Measurements from ENCODE around the gene ABHD12. TPM values are rescaled to one million over a fixed set of nuclear protein-coding genes. Genes with fewer than 3 reads are reported as not detected.
A peak's percentile ranks its signal among the peaks of the same experiment; 100 is the strongest.

The ABHD12 gene
- total RNA-seq, 1 experiment from 2014 or later = 60.1 TPM

- peak in 1 of 2 experiments; percentile 50 for DNase-seq
- Histone ChIP-seq H2AFZ (no peak overlapping the region), H3K9me2 (ENCODE audit: insufficient read depth) (no peaks in the 10 kb centered on the region), H3K4me3 (no peak overlapping the region), H3K9me3 (ENCODE audit: insufficient read depth, low read depth) (no peaks in the 10 kb centered on the region), H4K20me1 (ENCODE audit: insufficient read depth) (no peaks in the 10 kb centered on the region), H3F3A (ENCODE audit: insufficient read depth, low read depth) (peaks cover 9% of the 10 kb centered on the region), H3K36me3 (ENCODE audit: low read depth) (peaks cover 12% of the 10 kb centered on the region), H3K4me1 (replicated peaks; ENCODE audit: insufficient read depth) (no peaks in the 10 kb centered on the region), H3K79me2 (ENCODE audit: low read depth) (no peaks in the 10 kb centered on the region), H3K4me2 (no peak overlapping the region), H3K27me3 (ENCODE audit: insufficient read depth, low read depth) (no peaks in the 10 kb centered on the region), H3K27ac (no peak overlapping the region)
- CTCF ChIA-PET = no interaction called here
- TF ChIP-seq EZH2 (IDR thresholded peaks at IDR 0.05; ENCODE audit: low read depth) = no peak
- TF ChIP-seq, protein P1, sequence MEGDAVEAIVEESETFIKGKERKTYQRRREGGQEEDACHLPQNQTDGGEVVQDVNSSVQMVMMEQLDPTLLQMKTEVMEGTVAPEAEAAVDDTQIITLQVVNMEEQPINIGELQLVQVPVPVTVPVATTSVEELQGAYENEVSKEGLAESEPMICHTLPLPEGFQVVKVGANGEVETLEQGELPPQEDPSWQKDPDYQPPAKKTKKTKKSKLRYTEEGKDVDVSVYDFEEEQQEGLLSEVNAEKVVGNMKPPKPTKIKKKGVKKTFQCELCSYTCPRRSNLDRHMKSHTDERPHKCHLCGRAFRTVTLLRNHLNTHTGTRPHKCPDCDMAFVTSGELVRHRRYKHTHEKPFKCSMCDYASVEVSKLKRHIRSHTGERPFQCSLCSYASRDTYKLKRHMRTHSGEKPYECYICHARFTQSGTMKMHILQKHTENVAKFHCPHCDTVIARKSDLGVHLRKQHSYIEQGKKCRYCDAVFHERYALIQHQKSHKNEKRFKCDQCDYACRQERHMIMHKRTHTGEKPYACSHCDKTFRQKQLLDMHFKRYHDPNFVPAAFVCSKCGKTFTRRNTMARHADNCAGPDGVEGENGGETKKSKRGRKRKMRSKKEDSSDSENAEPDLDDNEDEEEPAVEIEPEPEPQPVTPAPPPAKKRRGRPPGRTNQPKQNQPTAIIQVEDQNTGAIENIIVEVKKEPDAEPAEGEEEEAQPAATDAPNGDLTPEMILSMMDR (conservative IDR thresholded peaks at IDR 0.05) = no peak
- no TSS peak for BruUV-seq (replicated peaks)
- intact Hi-C loops (cut with micrococcal nuclease; ENCODE audit: unreplicated experiment) = no loop called here
- POLR2A ChIA-PET (ENCODE audit: unreplicated experiment) = interaction anchor here (0.6 kb wide), 2 partner anchors 10 to 546 kb away, joined by 3 to 6 read pairs; no protein-coding TSS in a partner anchor
These were observed 28.1 kb upstream of the ABHD12 start for GRCh38 chr20:25418776-25419175.

DNA sequence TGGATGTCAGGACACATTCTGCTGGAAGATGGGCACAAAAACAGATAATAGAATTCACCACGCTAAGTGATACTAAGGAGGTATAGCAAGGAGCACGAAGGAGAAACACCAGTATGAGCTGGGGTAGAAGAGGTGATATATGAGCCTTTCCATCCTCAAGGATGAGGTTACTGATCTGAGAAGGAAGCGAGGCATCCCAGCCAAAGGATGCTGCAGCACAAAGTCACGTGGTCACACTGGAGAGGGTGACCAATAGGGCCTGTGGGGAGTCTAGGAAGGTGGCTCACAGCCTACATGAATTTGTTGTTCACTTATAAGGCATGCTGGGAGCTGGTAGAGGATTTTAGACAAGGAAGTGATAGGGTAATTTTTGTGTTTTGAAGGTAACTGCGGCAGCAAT is 18.3 kb upstream of the ABHD12 start:
- H3K4me2 ChIP-seq = peak overlapping the region; percentile 89
- DNase-seq = no peak
- no TSS peak for BruUV-seq (replicated peaks)
- no peaks in the 10 kb centered on the region for H4K20me1 ChIP-seq (ENCODE audit: insufficient read depth)
- no peaks in the 10 kb centered on the region for H3K27me3 ChIP-seq (ENCODE audit: insufficient read depth, low read depth)
- H2AFZ ChIP-seq = no peak overlapping the region
- H3K4me1 ChIP-seq (replicated peaks; ENCODE audit: insufficient read depth) = peaks cover 12% of the 10 kb centered on the region; the same call in 1 of the 2 replicates
- POLR2A ChIA-PET (ENCODE audit: unreplicated experiment) = interaction anchor here (0.6 kb wide), 1 partner anchor 10 kb away, joined by 6 read pairs; no protein-coding TSS in a partner anchor
- no peaks in the 10 kb centered on the region for H3K9me2 ChIP-seq (ENCODE audit: insufficient read depth)
- H3K4me3 ChIP-seq = peak overlapping the region; percentile 74; the same call in 1 of the 2 replicates
- intact Hi-C loops (cut with micrococcal nuclease; ENCODE audit: unreplicated experiment) = loop anchor here (5.0 kb wide), 1 partner anchor 213 kb away; the partner anchor contains the start of gene NANP
- TF ChIP-seq EZH2 (IDR thresholded peaks at IDR 0.05; ENCODE audit: low read depth) = no peak
- TF ChIP-seq, protein P1 (conservative IDR thresholded peaks at IDR 0.05) = no peak
- no peaks in the 10 kb centered on the region; the same call in 1 of the 2 replicates for H3F3A ChIP-seq (ENCODE audit: insufficient read depth, low read depth)
- no peak overlapping the region for H3K27ac ChIP-seq
- no peaks in the 10 kb centered on the region for H3K9me3 ChIP-seq (ENCODE audit: insufficient read depth, low read depth)
- peaks cover 36% of the 10 kb centered on the region for H3K79me2 ChIP-seq (ENCODE audit: low read depth)
- CTCF ChIA-PET = no interaction called here
- 0 out of 2 replicates have a peak, but pooled peaks cover 5% of the 10 kb centered on the region for H3K36me3 ChIP-seq (ENCODE audit: low read depth)

DNA sequence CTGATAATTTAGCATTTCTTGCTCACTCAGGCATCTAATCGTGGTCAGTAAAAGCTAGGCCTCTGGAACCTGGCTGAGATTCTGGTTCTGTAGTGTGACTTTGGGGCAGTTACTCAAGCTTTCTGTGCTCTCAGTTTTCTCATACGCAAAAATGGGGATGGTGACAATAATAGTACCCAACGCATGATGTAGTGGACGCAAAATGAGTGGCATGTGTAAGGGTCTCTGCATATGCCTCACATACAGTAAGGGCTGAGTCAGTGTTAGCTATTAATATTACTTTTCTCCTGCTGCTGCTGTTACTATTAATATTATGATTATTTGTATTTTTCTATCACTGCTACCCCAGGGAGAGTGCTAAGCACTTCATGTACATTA is 17.5 kb upstream of the ABHD12 start:
- intact Hi-C loops (cut with micrococcal nuclease; ENCODE audit: unreplicated experiment) = loop anchor here (5.0 kb wide), 1 partner anchor 214 kb away; the partner anchor contains the start of gene NANP
- ChIA-PET POLR2A (ENCODE audit: unreplicated experiment) (interaction anchor here (0.6 to 0.8 kb wide), 3 partner anchors 10 to 112 kb away, joined by 3 to 6 read pairs (median 3); no protein-coding TSS in a partner anchor), CTCF (interaction anchor here (1.4 kb wide), 1 partner anchor 9 kb away, joined by 5 read pairs; no protein-coding TSS in a partner anchor)
- Histone ChIP-seq H3K4me3 (peak overlapping the region; percentile 74), H3F3A (ENCODE audit: insufficient read depth, low read depth) (no peaks in the 10 kb centered on the region; the same call in 1 of the 2 replicates), H2AFZ (peak overlapping the region; percentile 91), H3K27ac (no peak overlapping the region), H3K9me3 (ENCODE audit: insufficient read depth, low read depth) (no peaks in the 10 kb centered on the region; the same call in 1 of the 2 replicates), H3K36me3 (ENCODE audit: low read depth) (no peaks in the 10 kb centered on the region), H3K4me1 (replicated peaks; ENCODE audit: insufficient read depth) (peaks cover 12% of the 10 kb centered on the region; the same call in 1 of the 2 replicates), H3K4me2 (peak overlapping the region; percentile 89), H3K27me3 (ENCODE audit: insufficient read depth, low read depth) (no peaks in the 10 kb centered on the region), H4K20me1 (ENCODE audit: insufficient read depth) (no peaks in the 10 kb centered on the region), H3K9me2 (ENCODE audit: insufficient read depth) (no peaks in the 10 kb centered on the region), H3K79me2 (ENCODE audit: low read depth) (peaks cover 36% of the 10 kb centered on the region)
- TF ChIP-seq, protein P1 (conservative IDR thresholded peaks at IDR 0.05) = no peak
- TF ChIP-seq EZH2 (IDR thresholded peaks at IDR 0.05; ENCODE audit: low read depth) = no peak
- BruUV-seq (replicated peaks) = no TSS peak
- DNase-seq = no peak

Data from PC-9 (cell line).